C4-2B (cell line): Measurements from ENCODE around the gene NTRK2.

Source experiments
- H3K27ac ChIP-seq: fragments of 450-650 bp; 2 replicates; pipeline ENCODE4 v1.5.1; 2017
- ZFX ChIP-seq: fragments of 450-650 bp; IDR thresholded peaks from 2 replicates; pipeline ENCODE4 v1.6.1; 2017
- TF ChIP-seq, protein P1 (sequence below): fragments of 450-650 bp; conservative IDR thresholded peaks from 2 replicates; pipeline ENCODE4 v1.5.1; 2017; ENCODE audit warnings: mild to moderate bottlenecking

The NTRK2 gene

DNA sequence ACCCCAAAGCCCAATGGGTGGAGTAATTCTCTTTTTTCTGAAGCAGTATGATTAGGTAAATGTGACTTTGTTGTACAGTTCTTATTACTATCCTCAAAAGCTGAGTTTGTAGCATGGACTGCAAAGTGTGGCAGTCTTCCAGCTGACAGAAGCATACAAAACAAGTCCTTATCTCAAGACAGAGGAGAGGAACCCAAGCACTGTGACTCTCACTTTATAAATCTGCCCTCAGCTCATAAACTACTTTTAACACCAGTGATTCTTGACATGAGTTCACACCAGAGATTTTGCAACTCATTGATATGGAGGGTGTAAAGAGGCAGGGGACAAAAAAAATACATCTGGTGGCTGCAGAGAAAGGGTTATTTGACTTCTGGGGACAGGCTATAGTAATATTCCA, 251.6 kb downstream of the NTRK2 start:
- H3K27ac ChIP-seq: no peak overlapping the region
- no peak for TF ChIP-seq ZFX
- TF ChIP-seq, protein P1, sequence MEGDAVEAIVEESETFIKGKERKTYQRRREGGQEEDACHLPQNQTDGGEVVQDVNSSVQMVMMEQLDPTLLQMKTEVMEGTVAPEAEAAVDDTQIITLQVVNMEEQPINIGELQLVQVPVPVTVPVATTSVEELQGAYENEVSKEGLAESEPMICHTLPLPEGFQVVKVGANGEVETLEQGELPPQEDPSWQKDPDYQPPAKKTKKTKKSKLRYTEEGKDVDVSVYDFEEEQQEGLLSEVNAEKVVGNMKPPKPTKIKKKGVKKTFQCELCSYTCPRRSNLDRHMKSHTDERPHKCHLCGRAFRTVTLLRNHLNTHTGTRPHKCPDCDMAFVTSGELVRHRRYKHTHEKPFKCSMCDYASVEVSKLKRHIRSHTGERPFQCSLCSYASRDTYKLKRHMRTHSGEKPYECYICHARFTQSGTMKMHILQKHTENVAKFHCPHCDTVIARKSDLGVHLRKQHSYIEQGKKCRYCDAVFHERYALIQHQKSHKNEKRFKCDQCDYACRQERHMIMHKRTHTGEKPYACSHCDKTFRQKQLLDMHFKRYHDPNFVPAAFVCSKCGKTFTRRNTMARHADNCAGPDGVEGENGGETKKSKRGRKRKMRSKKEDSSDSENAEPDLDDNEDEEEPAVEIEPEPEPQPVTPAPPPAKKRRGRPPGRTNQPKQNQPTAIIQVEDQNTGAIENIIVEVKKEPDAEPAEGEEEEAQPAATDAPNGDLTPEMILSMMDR: no peak

DNA sequence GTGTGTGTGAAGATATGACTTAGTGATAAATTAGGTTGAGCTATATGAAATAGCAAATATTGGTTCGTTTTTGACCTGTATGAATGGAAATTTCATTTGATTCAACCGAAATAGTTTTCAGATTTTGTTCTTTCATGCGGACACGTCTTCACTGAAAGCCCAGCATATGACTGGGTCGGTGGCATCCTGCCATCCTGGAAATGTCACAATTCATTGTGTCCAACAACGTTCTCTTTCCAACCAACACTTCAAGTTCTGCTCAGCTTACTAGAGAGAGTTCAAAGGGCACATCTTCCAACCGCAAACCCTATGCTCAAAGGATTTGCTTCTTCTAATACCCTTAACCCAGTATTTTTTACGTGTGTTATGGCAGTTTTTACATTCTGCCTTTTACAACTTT, 252.5 kb downstream of the NTRK2 start:
- no peak for TF ChIP-seq ZFX
- TF ChIP-seq, protein P1: no peak
- no peak overlapping the region for H3K27ac ChIP-seq

DNA sequence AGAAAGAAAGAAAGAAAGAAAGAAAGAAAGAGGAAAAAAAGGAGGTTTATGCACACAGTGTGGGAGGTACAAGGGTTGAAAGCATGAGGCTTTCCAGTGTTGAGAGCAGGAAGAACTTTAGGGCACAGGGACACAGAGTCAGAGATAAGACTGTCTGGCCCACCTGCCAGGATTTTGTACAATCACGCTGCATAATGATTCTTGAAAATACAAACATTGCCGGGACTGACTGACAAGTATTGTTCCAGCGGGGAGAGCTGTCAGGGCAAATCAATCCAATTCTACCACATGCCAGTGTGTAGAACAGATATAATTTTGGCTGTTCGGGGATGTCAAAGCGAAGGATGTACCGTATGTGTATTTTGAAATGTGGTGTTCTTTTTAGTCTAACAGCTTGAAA, 254.7 kb downstream of the NTRK2 start:
- no peak overlapping the region for H3K27ac ChIP-seq
- TF ChIP-seq, protein P1: no peak
- no peak for TF ChIP-seq ZFX

DNA sequence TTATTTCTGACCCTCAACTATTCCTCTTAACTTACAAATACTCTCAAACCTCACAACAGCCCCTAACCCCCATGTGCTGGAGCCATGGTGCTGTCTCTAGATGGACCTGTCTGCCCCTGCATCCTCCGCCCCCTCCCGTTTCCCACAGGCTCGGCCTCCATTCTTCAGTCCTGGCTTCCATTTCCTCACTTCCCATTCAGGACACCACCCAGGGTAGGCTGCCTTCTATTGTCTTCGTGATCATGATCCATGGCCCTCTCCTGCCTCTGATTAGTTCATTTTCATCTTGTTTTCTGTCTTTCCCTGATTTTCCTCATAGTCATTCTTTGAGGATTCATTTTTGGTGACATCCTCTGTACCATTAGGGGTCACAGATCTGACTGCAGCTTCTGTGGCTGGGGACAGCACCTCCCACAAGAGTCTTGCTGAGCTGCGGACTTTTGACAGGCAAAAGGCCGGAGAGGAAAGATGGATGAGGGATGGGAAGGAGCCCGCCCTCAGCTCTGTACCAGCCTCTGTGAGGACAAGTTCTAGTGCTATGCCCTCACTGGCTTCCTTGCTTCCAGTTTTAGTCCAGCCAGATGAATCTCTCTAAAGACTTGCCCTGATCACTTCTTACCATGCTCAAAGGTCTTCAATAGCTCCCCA, 255.8 kb downstream of the NTRK2 start:
- no peak overlapping the region for H3K27ac ChIP-seq
- no peak for TF ChIP-seq ZFX
- TF ChIP-seq, protein P1: no peak

DNA sequence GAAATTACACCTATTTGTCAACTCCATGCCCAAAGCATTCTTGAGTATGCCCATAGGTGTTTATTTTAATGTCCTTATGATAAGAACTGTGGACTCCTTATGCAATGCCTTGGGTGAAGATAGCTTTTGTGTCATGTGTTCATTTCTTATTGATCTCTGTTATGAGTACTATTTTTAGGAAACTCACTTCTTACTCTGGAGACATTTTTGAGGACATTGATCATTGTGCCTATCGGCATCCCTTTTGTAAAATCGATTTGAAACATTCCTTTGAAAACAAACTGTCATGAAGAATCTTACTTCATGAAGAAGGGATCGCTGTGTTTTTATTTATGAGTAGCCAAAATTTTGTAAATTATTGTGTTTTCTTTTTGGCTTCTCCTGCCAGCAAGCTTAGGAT, 257.3 kb downstream of the NTRK2 start:
- H3K27ac ChIP-seq: no peak overlapping the region
- TF ChIP-seq ZFX: no peak
- TF ChIP-seq, protein P1: no peak

DNA sequence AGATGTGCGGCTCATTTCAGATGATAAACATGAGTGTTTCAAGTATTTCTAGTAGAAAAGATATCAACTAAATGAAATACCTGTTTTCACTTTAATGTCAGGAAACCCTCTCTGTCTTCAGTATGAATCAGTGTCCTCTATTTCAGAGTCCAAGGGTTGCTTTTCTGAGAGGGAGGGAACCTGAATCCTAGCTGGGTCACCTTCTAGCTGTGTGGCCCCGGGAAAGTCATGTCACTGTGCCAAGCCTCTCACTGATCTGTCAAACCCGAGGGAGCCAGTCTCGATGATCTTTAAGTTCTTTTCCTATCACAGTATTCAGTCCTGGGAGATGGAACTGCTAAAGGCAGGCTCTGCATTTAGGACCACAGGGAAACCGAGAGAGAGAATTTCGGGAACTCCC, 258.9 kb downstream of the NTRK2 start:
- TF ChIP-seq, protein P1: no peak
- TF ChIP-seq ZFX: no peak

DNA sequence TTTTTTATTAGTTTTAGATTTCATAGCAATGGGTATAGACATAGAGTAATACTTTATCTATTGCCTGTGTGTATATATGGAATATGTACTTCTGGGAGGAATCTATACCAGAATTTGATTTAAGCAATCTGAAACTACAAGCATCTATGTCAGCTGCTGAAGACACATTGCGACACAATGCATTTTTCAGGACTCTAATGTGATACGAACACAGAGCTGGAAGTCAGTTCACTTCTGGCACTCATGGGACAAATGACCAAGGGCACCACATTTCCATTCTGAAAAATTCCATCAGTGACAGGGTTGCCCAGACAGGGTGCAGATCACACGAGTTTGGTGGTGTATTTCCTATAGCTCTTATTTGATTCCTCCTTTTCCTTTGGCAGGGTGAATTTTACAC, 259.5 kb downstream of the NTRK2 start:
- no peak for TF ChIP-seq ZFX
- TF ChIP-seq, protein P1: no peak
- H3K27ac ChIP-seq: no peak overlapping the region

More for the DNA sequence above, 258.9 kb downstream of the NTRK2 start:
- no peak overlapping the region for H3K27ac ChIP-seq
